HG03457 (cell line): ENCODE data around the gene CAT.

ENCODE experiments used
- ATAC-seq: cut with Tn5 transposase; IDR thresholded peaks from one replicate; pipeline ENCODE4 v1.9.1; 2021; ENCODE audit warnings: moderate number of reproducible peaks; ENCODE audit not compliant: unreplicated experiment

CAT gene

GRCh38 chr11:34458525-34458924 lies 19.8 kb downstream of the CAT start:
- ATAC-seq, result no peak

- no peak for ATAC-seq
Measured at GRCh38 chr11:34459507-34460162, 20.9 kb downstream of the CAT start.

GRCh38 chr11:34460278-34460677 lies 21.5 kb downstream of the CAT start:
- ATAC-seq, result no peak

GRCh38 chr11:34461215-34461614 lies 22.5 kb downstream of the CAT start:
- no peak for ATAC-seq

GRCh38 chr11:34464591-34465051 lies 25.9 kb downstream of the CAT start:
- no peak for ATAC-seq

- no peak for ATAC-seq
Measured at GRCh38 chr11:34466802-34467488, 28.2 kb downstream of the CAT start.

GRCh38 chr11:34468209-34468841 lies 29.6 kb downstream of the CAT start:
- no peak for ATAC-seq

- no peak for ATAC-seq
Measured at GRCh38 chr11:34473603-34474169, 35.0 kb downstream of the CAT start.

- ATAC-seq, result no peak
Measured at GRCh38 chr11:34475656-34476055, 36.9 kb downstream of the CAT start.

GRCh38 chr11:34476849-34477248 lies 38.1 kb downstream of the CAT start:
- ATAC-seq, result no peak

- no peak for ATAC-seq
Measured at GRCh38 chr11:34478845-34479663, 40.3 kb downstream of the CAT start.

- no peak for ATAC-seq
Measured at GRCh38 chr11:34480314-34480713, 41.6 kb downstream of the CAT start.

GRCh38 chr11:34481307-34481706 lies 42.6 kb downstream of the CAT start:
- ATAC-seq, result no peak

- ATAC-seq, result no peak
Measured at GRCh38 chr11:34483106-34483874, 44.6 kb downstream of the CAT start.

GRCh38 chr11:34487430-34487829 lies 48.7 kb downstream of the CAT start:
- ATAC-seq, result no peak

- ATAC-seq, result no peak
Measured at GRCh38 chr11:34488855-34489557, 50.3 kb downstream of the CAT start.

GRCh38 chr11:34490304-34490703 lies 51.6 kb downstream of the CAT start:
- no peak for ATAC-seq

- ATAC-seq, result no peak
Measured at GRCh38 chr11:34492806-34493414, 54.2 kb downstream of the CAT start.

GRCh38 chr11:34493468-34493867 lies 54.7 kb downstream of the CAT start:
- no peak for ATAC-seq
